Stimulated activated CD8-positive, alpha-beta memory T cell treated with anti-CD3 and anti-CD28 coated beads, Interleukin-12 subunit alpha, Interleukin-12 subunit beta, amount 100 ng/mL, for 4 hours (primary cell): ENCODE data around the gene KLHDC2.
A peak's percentile ranks its signal among the peaks of the same experiment; 100 is the strongest.
"Not testable (repeated sequence)": the region's sequence is repeated elsewhere in the genome, so short reads cannot be mapped to it uniquely, and the experiment has no call there.

Experiments
- DNase-seq: peaks from one replicate; pipeline ENCODE4 v3.0.0-alpha.2; 2020; ENCODE audit warnings: low read depth

The KLHDC2 gene, protein sequence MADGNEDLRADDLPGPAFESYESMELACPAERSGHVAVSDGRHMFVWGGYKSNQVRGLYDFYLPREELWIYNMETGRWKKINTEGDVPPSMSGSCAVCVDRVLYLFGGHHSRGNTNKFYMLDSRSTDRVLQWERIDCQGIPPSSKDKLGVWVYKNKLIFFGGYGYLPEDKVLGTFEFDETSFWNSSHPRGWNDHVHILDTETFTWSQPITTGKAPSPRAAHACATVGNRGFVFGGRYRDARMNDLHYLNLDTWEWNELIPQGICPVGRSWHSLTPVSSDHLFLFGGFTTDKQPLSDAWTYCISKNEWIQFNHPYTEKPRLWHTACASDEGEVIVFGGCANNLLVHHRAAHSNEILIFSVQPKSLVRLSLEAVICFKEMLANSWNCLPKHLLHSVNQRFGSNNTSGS

GRCh38 chr14:49767571-49768300 lies at the start of gene KLHDC2:
KLHDC2 (plus strand) TSS chr14:49768153; CDS start chr14:49768469, 316 bp downstream.
- peak; percentile 82 for DNase-seq

DNA sequence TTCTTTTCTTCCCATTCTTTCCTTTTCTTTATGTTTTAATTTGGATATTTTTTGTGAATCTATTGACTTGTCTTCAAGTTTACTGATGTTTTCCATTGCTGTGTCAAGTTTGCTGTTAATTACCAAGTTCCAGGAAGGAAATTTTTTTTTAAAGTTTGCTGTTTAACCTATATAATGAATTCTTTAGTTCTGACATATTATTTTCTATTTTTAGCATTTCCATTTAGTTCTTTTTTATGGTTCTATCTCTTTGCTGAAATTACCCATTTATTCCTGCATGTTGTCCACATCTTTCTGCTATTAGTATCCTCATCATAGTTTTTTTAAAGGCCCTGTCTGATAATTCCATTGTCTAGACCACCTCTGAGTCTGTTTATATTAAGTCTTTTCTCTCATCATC lies 47.2 kb upstream of the KLHDC2 start:
- no peak for DNase-seq

DNA sequence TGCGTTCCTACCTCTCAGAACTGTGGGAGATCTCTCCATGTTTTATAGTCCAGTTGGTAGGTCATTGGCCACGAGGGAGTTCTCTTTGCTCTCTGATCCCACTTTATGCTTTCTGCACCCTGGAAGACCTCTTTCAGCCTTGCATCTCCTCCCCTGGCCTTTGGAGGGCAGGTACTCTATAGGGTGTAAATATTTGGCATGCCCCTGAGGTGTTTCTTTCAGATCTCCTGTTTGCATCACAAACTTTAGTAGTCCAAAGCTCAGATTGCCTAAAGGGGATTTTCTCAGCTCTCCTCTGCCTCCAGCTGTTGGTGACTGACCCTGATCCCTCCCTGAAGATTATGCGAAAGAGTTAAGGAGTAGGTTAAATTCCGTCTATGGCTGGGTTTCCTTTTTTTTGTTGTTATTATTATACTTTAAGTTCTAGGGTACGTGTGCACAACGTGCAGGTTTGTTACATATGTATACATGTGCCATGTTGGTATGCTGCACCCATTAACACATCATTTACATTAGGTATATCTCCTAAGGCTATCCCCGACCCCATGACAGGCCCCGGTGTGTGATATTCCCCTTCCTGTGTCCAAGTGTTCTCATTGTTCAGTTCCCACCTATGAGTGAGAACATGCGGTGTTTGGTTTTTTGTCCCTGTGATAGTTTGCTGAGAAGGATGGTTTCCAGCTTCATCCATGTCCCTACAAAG lies 46.1 kb upstream of the KLHDC2 start:
- not testable (repeated sequence) for DNase-seq

- no peak for DNase-seq
Measured at GRCh38 chr14:49727171-49727570, 40.8 kb upstream of the KLHDC2 start.

GRCh38 chr14:49732896-49733295 lies 35.1 kb upstream of the KLHDC2 start:
- DNase-seq = no peak

GRCh38 chr14:49733836-49734235 lies 34.1 kb upstream of the KLHDC2 start:
- no peak for DNase-seq

- DNase-seq = not testable (repeated sequence)
Measured at GRCh38 chr14:49735669-49736068, 32.3 kb upstream of the KLHDC2 start.

DNA sequence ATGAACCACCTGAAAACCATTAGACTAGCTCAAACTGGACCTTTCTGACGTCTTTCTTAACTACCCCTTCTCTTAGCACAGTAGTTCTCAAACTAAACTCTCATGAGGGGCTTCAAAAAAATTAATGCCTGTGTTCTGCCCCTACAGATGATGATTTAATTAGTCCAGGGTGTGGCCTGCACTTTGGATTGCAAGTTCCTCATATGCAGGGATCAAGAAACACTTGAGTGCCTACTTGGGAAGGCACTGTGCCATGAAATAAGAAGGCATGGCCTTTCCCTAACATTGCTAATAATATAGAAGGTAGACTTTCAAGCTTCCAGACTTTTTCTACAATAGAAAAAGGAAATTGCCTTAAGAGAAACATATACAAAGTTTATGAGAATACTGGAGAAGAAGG lies 22.8 kb upstream of the KLHDC2 start:
- no peak for DNase-seq

GRCh38 chr14:49746476-49746875 lies 21.5 kb upstream of the KLHDC2 start:
- DNase-seq = not testable (repeated sequence)

DNA sequence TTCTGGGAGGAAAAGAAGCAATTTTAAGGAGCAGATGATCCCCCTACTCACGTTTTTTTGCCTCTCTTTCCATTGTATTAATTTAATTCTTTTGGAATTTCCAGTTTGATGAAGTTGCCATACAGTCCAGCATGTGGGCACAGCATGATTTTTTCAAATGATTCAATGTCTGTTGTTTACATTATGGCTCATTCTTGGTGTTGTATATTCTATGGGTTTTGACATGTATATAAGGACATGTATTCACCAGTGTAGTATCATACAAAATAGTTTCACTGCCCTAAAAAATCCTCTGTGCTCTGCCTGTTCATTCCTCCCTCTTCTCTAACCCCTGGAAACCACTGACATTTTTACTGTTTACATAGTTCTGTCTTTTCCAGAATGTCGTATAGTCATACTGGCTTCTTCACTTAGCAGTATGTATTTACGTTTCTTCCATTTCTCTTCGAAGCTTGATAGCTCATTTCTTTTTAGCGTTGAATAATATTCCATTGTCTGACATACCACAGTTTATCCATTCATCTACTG lies 13.3 kb upstream of the KLHDC2 start:
- DNase-seq = no peak

GRCh38 chr14:49755378-49755777 lies 12.6 kb upstream of the KLHDC2 start:
- no peak for DNase-seq

GRCh38 chr14:49761839-49762551 lies 6.0 kb upstream of the KLHDC2 start:
- DNase-seq = no peak

- DNase-seq = no peak
Measured at GRCh38 chr14:49766839-49767238, 1.1 kb upstream of the KLHDC2 start.

GRCh38 chr14:49767270-49767570 lies 733 bp upstream of the KLHDC2 start:
- no peak for DNase-seq

DNA sequence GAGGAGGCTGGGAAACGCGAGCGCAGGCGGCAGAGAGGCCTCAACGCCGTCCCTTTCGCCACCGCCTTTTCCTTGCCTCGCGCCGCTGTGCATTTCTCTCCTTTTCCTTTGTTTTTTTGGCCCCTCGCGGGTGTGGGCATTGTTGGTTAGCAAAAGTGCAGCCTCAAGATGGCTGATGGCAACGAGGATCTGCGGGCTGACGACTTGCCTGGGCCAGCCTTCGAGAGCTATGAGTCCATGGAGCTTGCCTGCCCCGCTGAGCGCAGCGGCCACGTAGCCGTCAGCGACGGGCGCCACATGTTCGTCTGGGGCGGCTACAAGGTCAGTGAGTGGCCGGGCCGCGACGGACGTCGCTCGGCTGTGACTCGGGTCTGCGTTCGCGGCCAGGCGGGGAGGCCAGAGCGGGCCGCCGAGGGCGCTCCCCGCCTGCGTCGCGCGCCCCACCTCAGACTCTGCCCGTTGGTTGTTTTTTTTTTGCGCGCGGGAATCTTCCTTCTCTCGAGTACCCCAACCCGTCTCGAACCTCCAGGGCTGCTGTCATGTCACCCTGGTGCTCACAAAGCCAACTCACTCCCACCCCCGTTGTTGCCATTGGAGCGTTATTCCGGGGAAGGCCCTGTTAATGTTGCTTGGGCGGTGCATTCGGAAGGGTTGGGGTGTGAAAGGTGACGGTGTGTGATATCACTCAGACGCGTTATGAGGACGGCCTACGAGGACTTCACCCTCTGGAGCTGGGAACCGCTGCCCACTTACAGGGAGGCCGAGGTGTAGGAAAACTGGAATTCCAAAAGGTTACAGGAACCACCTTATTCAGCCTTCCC lies 558 bp downstream of the KLHDC2 start:
- DNase-seq = peak; percentile 31

GRCh38 chr14:49769171-49769570 lies 1.2 kb downstream of the KLHDC2 start:
- no peak for DNase-seq

DNA sequence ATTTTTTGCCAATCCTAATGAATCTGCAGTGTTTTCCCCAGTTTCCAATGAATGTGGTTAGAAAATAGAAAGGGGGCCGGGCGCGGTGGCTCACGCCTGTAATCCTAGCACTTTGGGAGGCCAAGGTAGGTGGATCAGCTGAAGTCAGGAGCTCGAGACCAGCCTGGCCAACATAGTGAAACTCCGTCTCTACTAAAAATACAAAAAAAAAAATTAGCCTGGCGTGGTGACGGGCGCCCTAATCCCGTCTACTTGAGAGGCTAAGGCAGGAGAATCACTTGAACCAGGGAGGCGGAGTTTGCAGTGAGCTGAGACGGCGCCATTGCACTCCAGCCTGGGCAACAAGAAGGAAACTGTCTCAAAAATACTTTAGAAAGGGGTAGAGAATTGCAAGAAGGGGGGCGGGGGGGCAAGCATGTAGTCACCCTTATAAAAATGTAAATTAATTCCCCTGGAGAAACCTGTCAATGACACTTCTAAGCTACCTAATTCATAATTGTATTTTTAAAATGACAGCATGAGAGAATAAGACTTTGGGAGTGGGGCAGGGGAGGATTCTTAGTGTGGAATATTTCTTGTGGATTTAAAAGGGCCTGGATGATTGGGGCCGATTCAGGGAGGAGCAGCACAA lies 1.7 kb downstream of the KLHDC2 start:
- DNase-seq = no peak

DNA sequence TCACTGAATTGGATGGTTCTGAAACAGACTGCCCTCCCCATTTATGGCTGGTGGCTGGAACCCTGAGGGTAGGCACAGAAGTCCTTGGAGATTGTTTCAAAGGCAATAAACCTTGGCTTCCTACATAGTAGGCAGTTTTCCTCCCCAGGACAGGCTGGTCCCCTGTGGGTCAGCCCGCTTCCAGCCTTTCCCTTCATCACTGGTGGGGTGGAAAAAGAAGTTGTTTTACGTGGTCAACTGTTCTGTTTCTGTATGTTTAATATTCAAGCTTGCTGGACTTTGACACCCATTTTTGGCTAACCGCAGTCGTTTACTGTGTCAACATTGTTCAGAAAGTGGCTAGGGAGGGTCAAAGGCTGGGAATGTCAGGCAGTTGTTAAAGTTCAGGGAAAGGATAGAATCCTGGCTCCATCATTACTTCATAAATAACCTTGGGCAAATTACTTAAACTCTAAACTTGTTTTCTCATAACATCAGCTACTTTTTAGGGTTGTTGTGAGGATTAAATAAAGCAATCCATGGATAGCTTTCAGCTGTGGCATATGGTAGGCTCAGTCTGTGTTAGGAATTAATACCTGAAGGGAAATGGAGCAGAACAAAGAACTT lies 2.4 kb downstream of the KLHDC2 start:
- no peak for DNase-seq

DNA sequence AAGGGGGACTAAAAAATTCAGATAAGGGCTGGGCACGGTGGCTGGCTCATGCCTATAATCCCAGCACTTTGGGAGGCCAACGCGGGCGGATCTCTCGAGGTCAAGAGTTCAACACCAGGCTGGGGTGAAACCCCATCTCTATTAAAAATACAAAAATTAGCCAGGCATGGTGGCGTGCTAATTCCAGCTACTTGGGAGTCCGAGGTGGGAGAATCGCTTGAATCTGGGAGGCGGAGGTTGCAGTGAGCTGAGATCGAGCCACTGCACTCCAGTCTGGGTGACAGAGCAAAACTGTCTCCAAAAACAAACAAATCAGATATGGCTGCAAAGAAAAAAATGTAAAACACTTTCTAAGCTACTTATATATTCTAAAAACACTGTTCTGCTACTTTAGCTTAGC lies 3.7 kb downstream of the KLHDC2 start:
- not testable (repeated sequence) for DNase-seq

DNA sequence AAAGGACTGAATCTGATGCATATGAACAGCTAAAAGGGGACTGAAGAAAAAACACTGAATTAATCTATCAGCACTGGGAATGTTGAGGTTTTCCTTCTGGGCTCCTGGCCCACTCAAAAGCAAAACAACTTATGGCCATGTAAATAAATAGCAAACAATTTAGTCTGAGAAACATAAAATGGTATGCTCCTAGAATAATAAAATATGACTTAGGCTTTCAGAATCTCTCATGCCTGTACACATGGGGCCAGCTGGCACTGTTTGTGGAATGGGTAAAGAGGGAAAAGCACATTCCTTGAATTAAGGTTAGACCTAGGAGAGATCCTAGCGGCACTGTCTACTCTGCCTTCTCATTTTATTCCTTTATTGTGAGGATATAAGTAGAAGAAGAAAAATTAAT lies 6.2 kb downstream of the KLHDC2 start:
- DNase-seq = no peak
